HG03103 (cell line): ENCODE results near the gene STRN.
"Not testable (repeated sequence)": the region's sequence is repeated elsewhere in the genome, so short reads cannot be mapped to it uniquely, and the experiment has no call there.

Experiments
- ATAC-seq: cut with Tn5 transposase; IDR thresholded peaks from one replicate; pipeline ENCODE4 v1.9.1; 2021; ENCODE audit warnings: low read depth; ENCODE audit not compliant: unreplicated experiment

STRN gene

GRCh38 chr2:36857713-36858112, 108.6 kb downstream of the STRN start:
- ATAC-seq, result no peak

DNA sequence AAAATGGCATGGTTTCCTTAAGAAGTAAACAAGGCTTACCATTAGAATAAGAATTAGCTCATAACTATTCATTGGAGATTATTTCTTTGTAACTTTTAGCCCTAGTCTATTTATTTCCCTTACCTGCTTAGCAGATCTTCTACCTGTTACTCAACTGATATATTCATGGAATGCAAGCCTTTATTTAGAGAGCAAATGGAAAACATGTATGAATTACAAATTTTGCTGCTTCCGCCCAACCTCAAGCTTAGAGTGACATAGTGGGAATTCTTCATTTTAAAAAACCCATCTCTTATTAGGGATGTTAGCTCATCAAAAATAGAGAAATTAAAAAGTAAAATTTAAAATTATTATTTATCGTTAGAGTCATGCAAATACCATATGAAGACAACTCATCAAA, 110.9 kb downstream of the STRN start:
- no peak for ATAC-seq

DNA sequence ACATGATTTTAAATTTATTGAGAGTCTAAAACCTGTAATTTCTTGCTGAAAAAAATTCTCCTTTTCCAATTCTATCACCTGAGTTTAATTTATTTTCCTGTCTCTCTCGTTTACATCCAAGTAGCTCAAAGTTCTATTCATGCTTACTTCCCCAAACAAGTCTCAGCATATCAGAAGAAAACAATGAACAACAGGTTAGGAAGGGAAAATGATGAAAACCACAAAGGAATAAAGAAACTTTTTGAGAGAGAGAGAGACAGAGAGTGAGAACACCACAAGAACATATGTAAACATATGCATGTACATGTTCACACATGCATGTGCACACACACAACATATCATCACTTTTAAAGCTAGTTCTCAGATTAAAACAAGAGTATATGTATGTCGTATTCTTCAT, 112.1 kb downstream of the STRN start:
- no peak for ATAC-seq

DNA sequence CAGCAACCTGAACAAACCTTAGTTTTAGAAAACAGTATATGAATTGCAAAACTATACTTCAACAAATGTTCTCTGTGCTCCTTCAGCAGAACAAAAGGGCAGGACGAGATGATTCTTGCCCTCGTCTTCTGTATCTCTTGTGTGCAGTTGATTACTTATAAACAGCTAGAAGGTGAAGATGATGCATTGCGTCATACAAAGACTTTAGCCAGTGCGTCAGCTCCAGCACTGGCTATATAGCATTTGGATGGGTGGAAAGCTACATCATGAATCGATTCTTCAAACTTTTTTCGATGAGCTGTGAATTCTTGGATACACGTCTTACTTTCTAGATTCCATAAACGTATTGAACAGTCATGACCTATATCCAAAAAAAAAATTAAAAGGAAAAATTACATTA, 117.1 kb downstream of the STRN start:
- no peak for ATAC-seq

- ATAC-seq, result no peak
These were observed 122.5 kb downstream of the STRN start for GRCh38 chr2:36843838-36844237.

GRCh38 chr2:36839976-36840617, 126.2 kb downstream of the STRN start:
- ATAC-seq, result no peak

- no peak for ATAC-seq
These were observed 131.4 kb downstream of the STRN start for GRCh38 chr2:36834731-36835524.

DNA sequence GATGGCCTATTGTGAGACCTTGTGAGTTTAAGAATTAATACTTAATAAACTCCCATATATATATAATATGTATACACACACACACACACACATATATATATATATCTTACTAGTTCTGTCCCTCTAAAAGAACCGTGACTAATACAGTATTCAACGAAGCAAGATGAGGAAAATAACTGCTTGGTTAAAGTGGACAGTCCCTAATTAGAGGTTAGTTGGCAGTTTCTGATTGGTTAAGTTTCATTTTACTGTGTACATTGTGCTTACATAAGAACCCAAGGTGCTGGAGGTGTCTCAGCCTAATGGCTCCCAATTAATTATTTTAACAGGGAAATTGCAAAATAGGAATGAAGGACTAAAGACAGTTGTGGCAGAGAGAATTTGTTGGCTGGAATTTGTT, 132.1 kb downstream of the STRN start:
- no peak for ATAC-seq

- ATAC-seq, result no peak
These were observed 135.2 kb downstream of the STRN start for GRCh38 chr2:36831185-36831584.

GRCh38 chr2:36824683-36825082, 141.7 kb downstream of the STRN start:
- ATAC-seq, result not testable (repeated sequence)

GRCh38 chr2:36824273-36824672, 142.1 kb downstream of the STRN start:
- ATAC-seq, result no peak

DNA sequence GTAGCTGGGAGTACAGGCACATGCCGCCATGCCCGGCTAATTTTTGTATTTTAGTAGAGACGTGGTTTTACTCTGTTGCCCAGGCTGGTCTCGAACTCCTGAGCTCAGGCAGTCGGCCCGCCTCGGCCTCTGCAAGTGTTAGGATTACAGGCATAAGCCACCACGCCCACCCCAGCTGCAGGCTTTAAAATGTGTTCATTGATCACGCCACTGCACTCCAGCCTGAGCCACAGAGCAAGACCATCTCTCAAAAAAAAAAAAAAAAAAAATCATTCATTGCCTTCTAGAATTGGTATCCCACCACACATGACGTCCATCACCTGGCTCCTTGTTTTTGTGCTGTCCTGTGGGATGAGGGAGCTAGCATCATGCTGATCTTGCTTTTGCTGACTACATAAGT, 142.5 kb downstream of the STRN start:
- no peak for ATAC-seq

- ATAC-seq, result no peak
These were observed 145.3 kb downstream of the STRN start for GRCh38 chr2:36820942-36821605.

GRCh38 chr2:36819095-36819711, 147.1 kb downstream of the STRN start:
- no peak for ATAC-seq

- ATAC-seq, result no peak
These were observed 147.8 kb downstream of the STRN start for GRCh38 chr2:36818542-36818941.

- no peak for ATAC-seq
These were observed 154.1 kb downstream of the STRN start for GRCh38 chr2:36812196-36812595.

DNA sequence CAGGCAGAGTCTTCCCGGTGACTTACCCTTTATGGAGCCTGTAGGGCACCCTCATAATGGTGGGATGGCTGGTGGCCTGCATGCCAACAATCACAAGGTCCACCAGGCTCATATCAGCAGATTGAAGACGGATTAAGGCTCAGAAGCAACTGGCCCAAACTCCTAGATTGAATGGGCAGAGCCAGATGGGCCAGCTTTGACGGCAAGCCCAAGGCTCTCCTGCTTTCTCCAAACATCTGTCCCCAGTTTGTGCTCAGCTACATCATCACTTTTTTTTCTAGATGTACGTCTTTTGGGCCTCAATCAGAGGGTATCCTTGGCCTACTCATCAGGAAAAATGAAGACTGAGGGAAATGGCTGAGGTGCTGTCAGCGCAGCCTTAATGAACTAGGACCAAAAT, 155.3 kb downstream of the STRN start:
- ATAC-seq, result no peak

DNA sequence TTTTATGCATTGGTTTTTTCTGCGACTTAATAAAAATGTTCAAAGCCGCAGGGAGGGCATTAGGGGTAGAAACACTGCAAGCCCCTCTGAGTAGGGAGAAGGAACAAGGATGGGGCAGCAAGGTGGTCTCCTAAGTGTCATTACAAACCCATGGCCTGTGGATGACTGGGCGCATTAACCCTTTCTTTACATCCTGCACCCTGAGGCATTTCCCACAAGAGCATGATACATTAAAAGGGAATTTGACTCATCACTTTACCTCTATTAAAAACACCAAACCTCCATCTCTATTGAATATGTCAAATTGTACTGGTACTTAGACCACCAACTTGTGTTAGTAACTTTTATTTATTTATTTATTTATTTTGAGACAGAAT, 157.3 kb downstream of the STRN start:
- no peak for ATAC-seq

DNA sequence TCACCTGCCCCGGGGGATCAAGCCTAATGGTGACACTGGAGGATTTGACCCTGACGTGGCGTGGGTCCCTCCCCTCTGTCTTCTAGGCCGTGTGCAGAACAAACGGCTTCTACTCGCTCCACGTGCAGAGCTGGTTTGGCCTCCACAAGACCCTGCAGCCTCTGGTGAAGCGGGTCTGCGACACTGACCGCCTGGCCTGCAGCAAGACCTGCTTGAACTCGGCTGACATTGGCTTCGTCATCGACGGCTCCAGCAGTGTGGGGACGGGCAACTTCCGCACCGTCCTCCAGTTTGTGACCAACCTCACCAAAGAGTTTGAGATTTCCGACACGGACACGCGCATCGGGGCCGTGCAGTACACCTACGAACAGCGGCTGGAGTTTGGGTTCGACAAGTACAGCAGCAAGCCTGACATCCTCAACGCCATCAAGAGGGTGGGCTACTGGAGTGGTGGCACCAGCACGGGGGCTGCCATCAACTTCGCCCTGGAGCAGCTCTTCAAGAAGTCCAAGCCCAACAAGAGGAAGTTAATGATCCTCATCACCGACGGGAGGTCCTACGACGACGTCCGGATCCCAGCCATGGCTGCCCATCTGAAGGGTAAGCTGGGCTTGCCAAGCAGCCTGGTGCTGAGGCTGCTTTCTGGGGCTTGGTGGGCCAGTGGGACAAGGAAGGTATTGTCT, 157.8 kb downstream of the STRN start:
- no peak for ATAC-seq

DNA sequence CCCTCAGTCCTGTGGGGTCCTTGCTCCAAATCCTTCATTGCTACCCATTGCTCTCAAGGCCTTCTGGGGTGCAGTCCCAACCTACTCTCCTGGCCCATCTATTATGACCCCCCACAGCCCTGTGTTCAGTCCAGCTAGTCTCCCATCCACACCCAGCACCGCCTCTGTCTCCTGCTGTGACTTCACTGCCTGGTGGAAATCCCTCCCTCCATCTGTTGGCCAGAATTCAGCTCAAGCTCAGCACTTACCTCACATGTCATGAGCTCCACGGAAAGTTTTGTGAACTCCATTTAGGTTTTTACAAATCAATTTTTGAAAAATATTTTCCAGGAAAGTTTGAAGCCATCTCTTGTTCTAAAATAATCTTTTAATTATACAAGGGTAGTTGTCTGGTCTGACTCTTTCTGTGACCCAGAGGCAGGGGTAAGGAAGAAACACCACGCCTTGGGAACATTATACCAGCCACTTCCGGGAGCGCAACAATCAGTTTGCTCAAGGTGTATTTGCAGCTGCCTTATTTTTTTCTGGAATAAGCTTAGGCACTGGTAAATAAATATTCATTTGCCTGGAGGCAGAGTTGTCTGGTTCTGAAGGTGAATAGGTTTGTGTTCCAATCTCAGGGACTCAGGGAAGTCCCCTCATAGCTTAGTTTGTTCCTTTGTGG, 159.0 kb downstream of the STRN start:
- no peak for ATAC-seq
